ENCODE results near the gene KIAA1671.

DNA sequence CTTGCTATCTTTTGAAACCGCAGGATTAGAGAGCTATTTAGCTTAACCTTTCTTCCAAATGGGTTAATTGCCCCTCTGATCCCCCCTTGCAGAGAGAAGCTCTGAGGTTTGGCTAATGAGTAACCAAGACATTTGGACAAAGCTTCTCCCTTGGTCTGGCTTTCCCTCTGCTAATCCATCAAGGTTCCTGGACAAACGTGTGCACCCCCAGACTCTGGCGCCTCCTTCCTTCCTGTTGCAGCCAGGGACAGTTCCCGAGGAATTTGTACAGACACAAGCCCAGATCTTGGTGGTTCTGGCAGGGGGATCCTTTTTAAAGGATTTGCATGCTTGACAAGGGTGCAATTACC lies 1.6 kb downstream of the KIAA1671 start:
- TF ChIP-seq ZNF274 (IDR thresholded peaks at IDR 0.05; ENCODE audit: low read depth, low read length) (no peak), YY1 (IDR thresholded peaks at IDR 0.05; ENCODE audit: insufficient read depth, insufficient read length) (no peak), SUZ12 (IDR thresholded peaks at IDR 0.05; ENCODE audit: extremely low read depth, insufficient read depth, insufficient read length) (no peak)
